ENCODE measurements around the gene LMX1B. TPM values are rescaled to one million over a fixed set of nuclear protein-coding genes. Genes with fewer than 3 reads are reported as not detected.

Gene LMX1B
- total and polyA plus RNA-seq, 2 of the 4 experiments (the other 2 are of a cell fraction), result not detected

DNA sequence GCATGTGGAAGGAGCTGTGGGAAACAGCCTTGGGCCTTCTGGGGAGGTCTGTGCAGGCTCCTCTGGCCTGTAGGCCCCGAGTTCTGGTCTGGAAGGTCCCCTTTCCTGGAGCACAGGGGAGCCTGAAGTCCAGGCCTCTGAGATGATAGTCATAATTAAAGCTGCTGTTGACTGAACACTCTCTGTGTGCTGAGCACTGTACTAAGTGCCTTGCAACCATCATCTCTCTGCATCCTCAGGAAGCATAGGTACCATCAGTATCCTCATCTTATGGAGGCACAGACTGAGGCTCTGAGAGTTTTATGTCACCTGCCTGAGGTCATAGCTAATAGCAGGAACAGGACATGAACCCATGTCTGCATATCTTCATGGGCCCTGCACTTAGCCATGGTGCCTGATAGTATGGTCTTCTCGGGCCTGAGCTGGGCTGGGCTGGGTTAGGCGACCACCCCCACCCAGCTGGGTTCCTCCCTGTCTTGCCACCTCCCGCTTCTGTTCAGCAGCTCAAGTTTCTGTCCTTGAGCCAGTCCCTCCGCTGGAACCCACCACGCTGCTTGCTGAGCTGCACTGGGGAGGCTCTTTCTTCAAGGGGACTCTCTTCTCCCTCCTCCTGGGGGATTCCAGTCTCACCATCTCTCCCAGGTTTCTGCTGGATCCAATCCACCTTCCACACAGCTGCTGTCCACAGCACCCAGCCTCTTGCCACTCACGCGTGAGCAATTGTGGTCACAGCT is 27.6 kb downstream of the LMX1B start:
- no peak overlapping the region for H3K4me3 ChIP-seq (ENCODE audit: insufficient read depth, low read depth, low read length)
- H3K36me3 ChIP-seq (ENCODE audit: control insufficient read depth, insufficient read depth, low read length), result no peaks in the 10 kb centered on the region
- no peak overlapping the region for H3K4ac ChIP-seq (ENCODE audit: low read depth, low read length)
- H2AK9ac ChIP-seq (replicated peaks; ENCODE audit: low read depth, low read length, poor library complexity), result no peak overlapping the region
- ATAC-seq (ENCODE audit: low read depth) (no peak), DNase-seq (no peak)
- H3K18ac ChIP-seq (ENCODE audit: low read depth, low read length), result no peak overlapping the region
- ChIA-PET CTCF (no interaction called here), POLR2A (ENCODE audit: unreplicated experiment) (no interaction called here)
- H3K9ac ChIP-seq (ENCODE audit: low read depth, low read length), result no peak overlapping the region
- no peak overlapping the region for H2BK5ac ChIP-seq (ENCODE audit: low read depth, low read length, poor library complexity, severe bottlenecking)
- intact Hi-C loops (cut with micrococcal nuclease), result no loop called here
- H4K8ac ChIP-seq (ENCODE audit: low read depth in 2 of 2, low read length in 2 of 2), result no peak overlapping the region
- no peaks in the 10 kb centered on the region for H3K9me1 ChIP-seq (ENCODE audit: insufficient read depth, low read length)
- H3K4me2 ChIP-seq (ENCODE audit: low read depth, low read length), result no peak overlapping the region
- no peaks in the 10 kb centered on the region for H4K20me1 ChIP-seq (ENCODE audit: insufficient read depth, low read length)
- no peak overlapping the region for H3K27ac ChIP-seq (ENCODE audit: insufficient read depth, low read length)
- H3K27me3 ChIP-seq (ENCODE audit: control insufficient read depth, insufficient read depth, low read length), result peaks cover 99% of the 10 kb centered on the region
- dilution Hi-C loops (cut with HindIII; ENCODE audit: low sequenced_read_pairs, unreplicated experiment), result no loop called here
- in situ Hi-C loops (cut with MboI; ENCODE audit: low sequenced_read_pairs), result no loop called here
- no peak overlapping the region for H2BK120ac ChIP-seq (ENCODE audit: low read depth, low read length)
- no peaks in the 10 kb centered on the region for H3K79me1 ChIP-seq (ENCODE audit: low read depth in 1 of 2, low read length in 2 of 2)
- no peak overlapping the region for H4K91ac ChIP-seq (ENCODE audit: insufficient read depth, low read depth, low read length)
- no peaks in the 10 kb centered on the region for H3K9me3 ChIP-seq (ENCODE audit: control insufficient read depth, insufficient read depth, low read length)
- H2AK5ac ChIP-seq (ENCODE audit: low read depth, low read length), result no peak overlapping the region
- no peak overlapping the region for H3K14ac ChIP-seq (replicated peaks; ENCODE audit: low read depth, low read length)
- H4K5ac ChIP-seq (ENCODE audit: low read depth, low read length), result no peak overlapping the region
- TF ChIP-seq, protein P1, sequence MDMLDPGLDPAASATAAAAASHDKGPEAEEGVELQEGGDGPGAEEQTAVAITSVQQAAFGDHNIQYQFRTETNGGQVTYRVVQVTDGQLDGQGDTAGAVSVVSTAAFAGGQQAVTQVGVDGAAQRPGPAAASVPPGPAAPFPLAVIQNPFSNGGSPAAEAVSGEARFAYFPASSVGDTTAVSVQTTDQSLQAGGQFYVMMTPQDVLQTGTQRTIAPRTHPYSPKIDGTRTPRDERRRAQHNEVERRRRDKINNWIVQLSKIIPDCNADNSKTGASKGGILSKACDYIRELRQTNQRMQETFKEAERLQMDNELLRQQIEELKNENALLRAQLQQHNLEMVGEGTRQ (IDR thresholded peaks at IDR 0.05; ENCODE audit: low read depth, low read length), result no peak
- TF ChIP-seq, protein P2, sequence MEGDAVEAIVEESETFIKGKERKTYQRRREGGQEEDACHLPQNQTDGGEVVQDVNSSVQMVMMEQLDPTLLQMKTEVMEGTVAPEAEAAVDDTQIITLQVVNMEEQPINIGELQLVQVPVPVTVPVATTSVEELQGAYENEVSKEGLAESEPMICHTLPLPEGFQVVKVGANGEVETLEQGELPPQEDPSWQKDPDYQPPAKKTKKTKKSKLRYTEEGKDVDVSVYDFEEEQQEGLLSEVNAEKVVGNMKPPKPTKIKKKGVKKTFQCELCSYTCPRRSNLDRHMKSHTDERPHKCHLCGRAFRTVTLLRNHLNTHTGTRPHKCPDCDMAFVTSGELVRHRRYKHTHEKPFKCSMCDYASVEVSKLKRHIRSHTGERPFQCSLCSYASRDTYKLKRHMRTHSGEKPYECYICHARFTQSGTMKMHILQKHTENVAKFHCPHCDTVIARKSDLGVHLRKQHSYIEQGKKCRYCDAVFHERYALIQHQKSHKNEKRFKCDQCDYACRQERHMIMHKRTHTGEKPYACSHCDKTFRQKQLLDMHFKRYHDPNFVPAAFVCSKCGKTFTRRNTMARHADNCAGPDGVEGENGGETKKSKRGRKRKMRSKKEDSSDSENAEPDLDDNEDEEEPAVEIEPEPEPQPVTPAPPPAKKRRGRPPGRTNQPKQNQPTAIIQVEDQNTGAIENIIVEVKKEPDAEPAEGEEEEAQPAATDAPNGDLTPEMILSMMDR (conservative IDR thresholded peaks at IDR 0.05; ENCODE audit: low read depth, low read length), result no peak
- no peak for TF ChIP-seq BHLHE40 (IDR thresholded peaks at IDR 0.05; ENCODE audit: low read depth, low read length)
- TF ChIP-seq MAZ (IDR thresholded peaks at IDR 0.05; ENCODE audit: borderline replicate concordance, low read depth, low read length), result no peak
- TF ChIP-seq POLR2A (IDR thresholded peaks at IDR 0.05; ENCODE audit: low read depth, low read length), result no peak
- TF ChIP-seq CEBPB (IDR thresholded peaks at IDR 0.05; ENCODE audit: low read depth, low read length), result no peak
- TF ChIP-seq RAD21 (IDR thresholded peaks at IDR 0.05; ENCODE audit: low read length), result no peak
- no peak for TF ChIP-seq RFX5 (IDR thresholded peaks at IDR 0.05; ENCODE audit: low read depth, low read length)
- TF ChIP-seq SMC3 (IDR thresholded peaks at IDR 0.05; ENCODE audit: low read depth, low read length), result no peak
- TF ChIP-seq CHD1 (IDR thresholded peaks at IDR 0.05; ENCODE audit: low read depth, low read length), result no peak
- TF ChIP-seq NFE2L2 (IDR thresholded peaks at IDR 0.05; ENCODE audit: low read depth, low read length), result no peak
- no peak for TF ChIP-seq FOS (IDR thresholded peaks at IDR 0.05; ENCODE audit: low read depth, low read length)
- no peak overlapping the region for H2AFZ ChIP-seq (replicated peaks; ENCODE audit: low read length, poor library complexity)
- no peak overlapping the region for H2BK20ac ChIP-seq (ENCODE audit: low read depth, low read length)
- H3K56ac ChIP-seq (ENCODE audit: extremely low read depth, insufficient read depth, low read length), result no peak overlapping the region
- no peaks in the 10 kb centered on the region for H3K4me1 ChIP-seq (ENCODE audit: control insufficient read depth, insufficient read depth, low read length)
- BruUV-seq (replicated peaks), result no TSS peak
- H3K23ac ChIP-seq (ENCODE audit: low read depth, low read length), result no peak overlapping the region
- no peak overlapping the region for H2BK15ac ChIP-seq (ENCODE audit: low read depth, low read length)
- 13% methylated on average over 3 of the region's 8 CpGs; no CpG with 5 or more reads in 1 of the 2 experiments for WGBS, 2 experiments (ENCODE audit: extremely low coverage in 2 of 2, insufficient read length in 1 of 2)

Measured in IMR-90 (cell line).